ENCODE data around the gene STUB1. TPM values are rescaled to one million over a fixed set of nuclear protein-coding genes. Genes with fewer than 3 reads are reported as not detected.

The STUB1 gene
- total and polyA plus RNA-seq, 2 experiments from 2014 or later, result 91.7 to 108 TPM

GRCh38 chr16:654034-654433, 26.2 kb upstream of the STUB1 start (continued):
- TF ChIP-seq ZNF462 (CRISPR knock-in tag; IDR thresholded peaks at IDR 0.05), result no peak
- no peak for TF ChIP-seq STAT1 (IDR thresholded peaks at IDR 0.05; ENCODE audit: unreplicated experiment)
- no peak for TF ChIP-seq POLR2AphosphoS5 (IDR thresholded peaks at IDR 0.05; ENCODE audit: low read depth)
- TF ChIP-seq ZNF331 (CRISPR knock-in tag; IDR thresholded peaks at IDR 0.05; ENCODE audit: low read depth), result no peak
- no peak for TF ChIP-seq ZNF114 (CRISPR knock-in tag; IDR thresholded peaks at IDR 0.05)

- Mint-ChIP-seq H3K27ac (no peak overlapping the region), H3K36me3 (ENCODE audit: low read depth) (no peaks in the 10 kb centered on the region; the same call in 2 of the 3 replicates), H3K9me3 (no peaks in the 10 kb centered on the region)
Observed at GRCh38 chr16:657487-657886, 22.7 kb upstream of the STUB1 start.

More at GRCh38 chr16:657487-657886, 22.7 kb upstream of the STUB1 start:
- ATAC-seq (no peak), DNase-seq (ENCODE audit: low spot score) (no peak)
- Histone ChIP-seq H3F3A (replicated peaks; ENCODE audit: low read depth) (0 out of 2 replicates have a peak, but pooled peaks cover 2% of the 10 kb centered on the region), H3K4me1 (ENCODE audit: insufficient read depth) (no peaks in the 10 kb centered on the region), H2AFZ (no peak overlapping the region), H3K27ac (ENCODE audit: low read depth) (no peak overlapping the region), H3K4me2 (no peak overlapping the region), H3K36me3 (ENCODE audit: insufficient read depth) (no peaks in the 10 kb centered on the region), H3K9me2 (ENCODE audit: insufficient read depth) (no peaks in the 10 kb centered on the region), H4K20me1 (replicated peaks; ENCODE audit: insufficient read depth) (no peaks in the 10 kb centered on the region), H3K4me3 (no peak overlapping the region), H3K79me2 (replicated peaks; ENCODE audit: insufficient read depth) (no peaks in the 10 kb centered on the region), H3K27me3 (ENCODE audit: insufficient read depth) (no peaks in the 10 kb centered on the region)
- H3K27me3 Mint-ChIP-seq (ENCODE audit: insufficient read depth, low read depth, poor library complexity), result peaks cover 2% of the 10 kb centered on the region
- H3K4me3 Mint-ChIP-seq, result no peak overlapping the region
- H3K4me1 Mint-ChIP-seq, result no peaks in the 10 kb centered on the region
- TF ChIP-seq NANOG (IDR thresholded peaks at IDR 0.05; ENCODE audit: borderline replicate concordance) (no peak), POLR2AphosphoS5 (IDR thresholded peaks at IDR 0.05; ENCODE audit: low read depth) (no peak), ETS1 (IDR thresholded peaks at IDR 0.05) (no peak), EZH2 (IDR thresholded peaks at IDR 0.05; ENCODE audit: low read depth, unreplicated experiment) (no peak), STAT1 (IDR thresholded peaks at IDR 0.05; ENCODE audit: unreplicated experiment) (no peak)

All from GM23338 (cell line).